B cell (primary cell): ENCODE measurements around the gene C20orf144. TPM values are rescaled to one million over a fixed set of nuclear protein-coding genes. Genes with fewer than 3 reads are reported as not detected.
"Not testable (repeated sequence)": the region's sequence is repeated elsewhere in the genome, so short reads cannot be mapped to it uniquely, and the experiment has no call there.

Experiments used
- ATAC-seq: fragments of 200-7000 bp; cut with Tn5 transposase; one replicate; pipeline ENCODE4 v1.10.0; 2021; ENCODE audit warnings: low read depth, mild to moderate bottlenecking, moderate number of reproducible peaks, moderate library complexity
- CTCF ChIA-PET: fragments of 350-600 bp; sonication (Branson Sonifier 250); formaldehyde crosslinking; loops from one replicate; lab custom pipeline; 2021; ENCODE audit warnings: antibody characterized with exemption, inconsistent platforms; lab: Charles Lee
- POLR2A ChIA-PET: fragments of 350-600 bp; sonication (Branson Sonifier 250); formaldehyde crosslinking; loops from one replicate; lab custom pipeline; 2021; ENCODE audit warnings: antibody characterized with exemption; lab: Charles Lee
- DNase-seq: peaks from one replicate; pipeline ENCODE4 v3.0.0; 2013
- H2AFZ ChIP-seq: 2 replicates; pipeline ENCODE4 v1.6.1; 2012; ENCODE audit warnings: mild to moderate bottlenecking, low read depth, low read length; ENCODE audit not compliant: insufficient read depth, poor library complexity, severe bottlenecking
- H3K27ac ChIP-seq, 2 donors: 1 replicate in 1 of 2; 2 replicates in 1 of 2; pipeline ENCODE4 v1.5.1; 2012 to 2013; ENCODE audit warnings: low read length in 2 of 2, mild to moderate bottlenecking in 2 of 2, moderate library complexity in 1 of 2
- H3K27me3 ChIP-seq, 4 experiments: fragments of 200-600 bp in 1 of 4; sonication (generic) in 1 of 4; replicated peaks in 1 of 4; 1 replicate in 2 of 4; 2 replicates in 2 of 4; pipeline versions ENCODE4 v1.6.1 to v1.7.0; 2013 to 2016; ENCODE audit warnings: low read length in 3 of 4, mild to moderate bottlenecking in 2 of 4, mixed read lengths in 1 of 4, moderate library complexity in 1 of 4; ENCODE audit not compliant: insufficient read depth in 4 of 4, control insufficient read depth in 3 of 4; ENCODE audit errors: control extremely low read depth in 1 of 4
- H3K36me3 ChIP-seq, 2 experiments: replicated peaks in 1 of 2; 1 replicate in 1 of 2; 2 replicates in 1 of 2; pipeline versions ENCODE4 v1.6.1 to v1.7.1; 2013; ENCODE audit warnings: low read length in 1 of 2; ENCODE audit not compliant: insufficient read depth in 2 of 2, control insufficient read depth in 1 of 2; ENCODE audit errors: control extremely low read depth in 1 of 2, extremely low read depth in 1 of 2
- H3K4me1 ChIP-seq, 2 donors: fragments of 200-600 bp in 1 of 2; sonication (generic) in 1 of 2; 1 replicate in 1 of 2; 2 replicates in 1 of 2; pipeline versions ENCODE4 v1.5.1 to v1.6.1; 2013 to 2017; ENCODE audit warnings: low read length in 2 of 2; ENCODE audit not compliant: control insufficient read depth in 2 of 2, insufficient read depth in 2 of 2
- H3K4me2 ChIP-seq: replicated peaks from 2 replicates; pipeline ENCODE3; 2012; ENCODE audit warnings: mild to moderate bottlenecking, low read depth, low read length; ENCODE audit not compliant: poor library complexity, severe bottlenecking
- H3K4me3 ChIP-seq, 5 experiments: fragments of 200-600 bp in 1 of 5; sonication (generic) in 1 of 5; 1 replicate in 3 of 5; 2 replicates in 2 of 5; pipeline versions ENCODE4 v1.5.1 to v1.7.0; 2011 to 2016; ENCODE audit warnings: low read length in 4 of 5, mild to moderate bottlenecking in 4 of 5, low read depth in 2 of 5, control low read depth in 1 of 5, moderate library complexity in 1 of 5; ENCODE audit not compliant: insufficient read depth in 1 of 5; ENCODE audit errors: control extremely low read depth in 1 of 5, extremely low read depth in 1 of 5
- H3K79me2 ChIP-seq: fragments of 200-600 bp; sonication (generic); one replicate; pipeline ENCODE4 v1.6.0; 2016; ENCODE audit warnings: low read length; ENCODE audit not compliant: control insufficient read depth, insufficient read depth
- H3K9ac ChIP-seq: fragments of 200-600 bp; sonication (generic); 2 replicates; pipeline ENCODE4 v1.6.1; 2017; ENCODE audit warnings: mild to moderate bottlenecking, low read length, moderate library complexity
- H3K9me3 ChIP-seq, 3 donors: one replicate each; pipeline versions ENCODE4 v1.6.1 to v1.7.1; 2013; ENCODE audit warnings: low read length in 2 of 3; ENCODE audit not compliant: control insufficient read depth in 2 of 3, insufficient read depth in 1 of 3; ENCODE audit errors: control extremely low read depth in 1 of 3
- H4K20me1 ChIP-seq: 2 replicates; pipeline ENCODE4 v1.6.0; 2012; ENCODE audit warnings: mild to moderate bottlenecking, low read length; ENCODE audit not compliant: insufficient read depth, control insufficient read depth, poor library complexity, severe bottlenecking
- H3K27ac Mint-ChIP-seq: one replicate; pipeline ENCODE4 v1.8.0; 2021; ENCODE audit warnings: mixed read lengths
- H3K27me3 Mint-ChIP-seq: one replicate; pipeline ENCODE4 v1.8.0; 2021; ENCODE audit warnings: mixed read lengths
- H3K4me1 Mint-ChIP-seq: one replicate; pipeline ENCODE4 v1.8.0; 2021; ENCODE audit warnings: mixed read lengths
- H3K4me3 Mint-ChIP-seq: one replicate; pipeline ENCODE4 v1.8.0; 2021; ENCODE audit warnings: mixed read lengths
- H3K9me3 Mint-ChIP-seq: one replicate; pipeline ENCODE4 v1.8.0; 2022; ENCODE audit warnings: mixed read lengths; ENCODE audit not compliant: insufficient read depth
- EZH2 ChIP-seq: IDR thresholded peaks from 2 replicates; pipeline ENCODE4 v1.6.1; 2012; ENCODE audit warnings: borderline replicate concordance, low read depth, mild to moderate bottlenecking, moderate library complexity, low read length; ENCODE audit not compliant: insufficient read depth, poor library complexity, severe bottlenecking
- WGBS: methylation state at CpG from one replicate; pipeline ENCODE4 v1.1.5; 2013; ENCODE audit warnings: missing lambda C conversion rate; ENCODE audit not compliant: insufficient coverage; 5-methylcytosine and 5-hydroxymethylcytosine counted together
- intact Hi-C: fragments of 100-400 bp; cut with micrococcal nuclease; formaldehyde crosslinking; loops from one replicate; pipeline ENCODE4 v1.10.0; 2022
- polyA plus RNA-seq: library from polyadenylated mRNA; depleted of rRNA; stranded (reverse); fragments of >200 nt; gene quantifications from 2 replicates; pipeline ENCODE4 v1.2.3, GENCODE V29; 2012
- total RNA-seq, 2 donors: library from RNA; stranded (reverse); fragments of 120-200 nt in 1 of 2; gene quantifications; 1 replicate in 1 of 2; 2 replicates in 1 of 2; pipeline versions ENCODE4 v1.2.3 to v1.2.4, GENCODE V29; 2013 to 2022
- TF ChIP-seq, protein P1 (sequence below): fragments of 200-600 bp; IDR thresholded peaks from one replicate; pipeline ENCODE4 v1.8.0; 2022; ENCODE audit warnings: antibody characterized with exemption, mild to moderate bottlenecking

Gene C20orf144
- total and polyA plus RNA-seq, 2 donors (not counting 1 experiment from before 2014, with no cell fraction given): 0.27 to 0.44 TPM

DNA sequence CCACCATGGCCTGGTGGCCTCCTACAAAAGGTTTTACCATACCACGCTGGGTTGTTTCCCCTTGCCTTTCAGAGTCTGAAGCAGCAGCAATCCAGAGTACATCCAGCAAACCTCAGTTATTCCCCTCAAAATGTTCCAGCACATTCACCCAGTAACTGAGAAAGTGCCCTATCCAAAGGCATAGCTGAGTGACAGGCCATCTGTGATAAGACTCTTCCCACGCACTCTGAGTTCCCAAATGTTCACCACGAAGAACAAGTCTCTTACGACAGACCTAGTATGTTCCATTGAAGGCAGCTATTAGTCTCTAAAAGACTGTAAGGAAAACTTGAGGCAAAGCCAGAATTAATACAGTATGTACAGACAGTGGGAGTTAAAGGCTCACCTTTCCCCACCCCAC is 31.6 kb upstream of the C20orf144 start:
- no peak for ATAC-seq
- Histone ChIP-seq H3K79me2 (no peaks in the 10 kb centered on the region), H3K27ac (no peak overlapping the region), H4K20me1 (no peaks in the 10 kb centered on the region), H2AFZ (no peak overlapping the region), H3K36me3 (peaks cover 0 to 33% of the 10 kb centered on the region in 2 experiments), H3K4me1 (no peaks in the 10 kb centered on the region), H3K4me3 (no peak overlapping the region), H3K9me3 (no peaks in the 10 kb centered on the region), H3K27me3 (no peaks in the 10 kb centered on the region), H3K4me2 (no peak overlapping the region), H3K9ac (no peak overlapping the region)
- TF ChIP-seq, protein P1, sequence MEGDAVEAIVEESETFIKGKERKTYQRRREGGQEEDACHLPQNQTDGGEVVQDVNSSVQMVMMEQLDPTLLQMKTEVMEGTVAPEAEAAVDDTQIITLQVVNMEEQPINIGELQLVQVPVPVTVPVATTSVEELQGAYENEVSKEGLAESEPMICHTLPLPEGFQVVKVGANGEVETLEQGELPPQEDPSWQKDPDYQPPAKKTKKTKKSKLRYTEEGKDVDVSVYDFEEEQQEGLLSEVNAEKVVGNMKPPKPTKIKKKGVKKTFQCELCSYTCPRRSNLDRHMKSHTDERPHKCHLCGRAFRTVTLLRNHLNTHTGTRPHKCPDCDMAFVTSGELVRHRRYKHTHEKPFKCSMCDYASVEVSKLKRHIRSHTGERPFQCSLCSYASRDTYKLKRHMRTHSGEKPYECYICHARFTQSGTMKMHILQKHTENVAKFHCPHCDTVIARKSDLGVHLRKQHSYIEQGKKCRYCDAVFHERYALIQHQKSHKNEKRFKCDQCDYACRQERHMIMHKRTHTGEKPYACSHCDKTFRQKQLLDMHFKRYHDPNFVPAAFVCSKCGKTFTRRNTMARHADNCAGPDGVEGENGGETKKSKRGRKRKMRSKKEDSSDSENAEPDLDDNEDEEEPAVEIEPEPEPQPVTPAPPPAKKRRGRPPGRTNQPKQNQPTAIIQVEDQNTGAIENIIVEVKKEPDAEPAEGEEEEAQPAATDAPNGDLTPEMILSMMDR: no peak
- no peak for TF ChIP-seq EZH2
- Mint-ChIP-seq H3K27me3 (no peaks in the 10 kb centered on the region), H3K4me3 (no peak overlapping the region), H3K9me3 (no peaks in the 10 kb centered on the region), H3K27ac (no peak overlapping the region), H3K4me1 (no peaks in the 10 kb centered on the region)
- ChIA-PET POLR2A (no interaction called here), CTCF (no interaction called here)
- 100% methylated on average over 4 of the region's 4 CpGs for WGBS
- no peak for DNase-seq
- intact Hi-C loops: no loop called here

DNA sequence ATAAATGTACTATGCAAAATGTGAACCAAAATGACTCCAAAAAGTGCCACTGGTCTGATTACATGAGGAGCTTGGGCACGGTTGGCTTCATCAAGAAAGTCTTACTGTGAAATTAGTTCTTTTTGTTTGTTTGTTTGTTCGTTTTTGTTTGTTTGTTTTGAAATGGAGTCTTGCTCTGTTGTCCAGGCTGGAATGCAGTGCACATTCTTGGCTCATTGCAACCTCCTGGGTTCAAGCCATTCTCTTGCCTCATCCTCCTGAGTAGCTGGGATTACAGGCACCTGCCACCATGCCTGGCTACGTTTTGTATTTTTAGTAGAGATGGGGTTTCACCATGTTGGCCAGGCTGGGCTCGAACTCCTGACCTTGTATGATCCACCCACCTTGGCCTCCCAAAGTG is 30.2 kb upstream of the C20orf144 start:
- DNase-seq, H3K27ac ChIP-seq, H4K20me1 ChIP-seq, H3K9ac ChIP-seq, ATAC-seq, H2AFZ ChIP-seq, intact Hi-C loops, H3K4me3 ChIP-seq, H3K27ac Mint-ChIP-seq, H3K79me2 ChIP-seq, H3K27me3 ChIP-seq, H3K4me1 Mint-ChIP-seq, H3K4me2 ChIP-seq, H3K4me3 Mint-ChIP-seq, H3K9me3 Mint-ChIP-seq, H3K9me3 ChIP-seq, H3K4me1 ChIP-seq, H3K27me3 Mint-ChIP-seq: not testable (repeated sequence)
- ChIA-PET CTCF (interaction anchor here (0.6 kb wide), 1 partner anchor 9 kb away, joined by 4 read pairs; no protein-coding TSS in a partner anchor), POLR2A (interaction anchor here (0.7 kb wide), 1 partner anchor 55 kb away, joined by 6 read pairs; no protein-coding TSS in a partner anchor)
- H3K36me3 ChIP-seq: peaks cover 0 to 33% of the 10 kb centered on the region in 2 experiments
- 100% methylated on average over 1 of the region's 4 CpGs for WGBS
